ENCODE measurements around the gene NLK.

The NLK gene

GRCh38 chr17:28225867-28226266, 183.4 kb downstream of the NLK start:
- no peak for TF ChIP-seq CTCF (IDR thresholded peaks at IDR 0.05)
- peaks cover 57% of the 10 kb centered on the region for H3K27me3 ChIP-seq
- H3K4me3 ChIP-seq (ENCODE audit: low read depth in 1 of 2, low read length in 1 of 2) = no peak overlapping the region
- no peak overlapping the region for H3K27ac ChIP-seq
- no peaks in the 10 kb centered on the region for H3K36me3 ChIP-seq
- peaks cover 12 to 13% of the 10 kb centered on the region in 2 experiments for H3K4me1 ChIP-seq (ENCODE audit: control insufficient read depth in 1 of 2, insufficient read depth in 1 of 2, low read depth in 1 of 2, low read length in 1 of 2)
- no peaks in the 10 kb centered on the region for H3K9me3 ChIP-seq

- H3K27me3 ChIP-seq = peaks cover 65% of the 10 kb centered on the region
- no peak for TF ChIP-seq CTCF (IDR thresholded peaks at IDR 0.05)
- H3K36me3 ChIP-seq = no peaks in the 10 kb centered on the region
- H3K4me1 ChIP-seq (ENCODE audit: control insufficient read depth in 1 of 2, insufficient read depth in 1 of 2, low read depth in 1 of 2, low read length in 1 of 2) = peaks cover 12 to 13% of the 10 kb centered on the region in 2 experiments
- H3K9me3 ChIP-seq = no peaks in the 10 kb centered on the region
- no peak overlapping the region for H3K4me3 ChIP-seq (ENCODE audit: low read depth in 1 of 2, low read length in 1 of 2)
- no peak overlapping the region for H3K27ac ChIP-seq
Observed at GRCh38 chr17:28226563-28227315, 184.3 kb downstream of the NLK start.

GRCh38 chr17:28227316-28228108, 185.0 kb downstream of the NLK start:
- no peak for TF ChIP-seq CTCF (IDR thresholded peaks at IDR 0.05)
- Histone ChIP-seq H3K27me3 (peaks cover 73% of the 10 kb centered on the region), H3K36me3 (no peaks in the 10 kb centered on the region), H3K4me3 (ENCODE audit: low read depth in 1 of 2, low read length in 1 of 2) (peak overlapping the region; percentile 52 to 53), H3K27ac (no peak overlapping the region), H3K4me1 (ENCODE audit: control insufficient read depth in 1 of 2, insufficient read depth in 1 of 2, low read depth in 1 of 2, low read length in 1 of 2) (peaks cover 12 to 13% of the 10 kb centered on the region in 2 experiments), H3K9me3 (no peaks in the 10 kb centered on the region)

- H3K27me3 ChIP-seq = peaks cover 80% of the 10 kb centered on the region
- no peak overlapping the region for H3K27ac ChIP-seq
- peaks cover 12 to 13% of the 10 kb centered on the region in 2 experiments for H3K4me1 ChIP-seq (ENCODE audit: control insufficient read depth in 1 of 2, insufficient read depth in 1 of 2, low read depth in 1 of 2, low read length in 1 of 2)
- H3K9me3 ChIP-seq = no peaks in the 10 kb centered on the region
- peak overlapping the region; percentile 52 to 53 for H3K4me3 ChIP-seq (ENCODE audit: low read depth in 1 of 2, low read length in 1 of 2)
- H3K36me3 ChIP-seq = no peaks in the 10 kb centered on the region
- TF ChIP-seq CTCF (IDR thresholded peaks at IDR 0.05) = no peak
Observed at GRCh38 chr17:28228109-28228840, 185.8 kb downstream of the NLK start.

GRCh38 chr17:28228986-28229729, 186.7 kb downstream of the NLK start:
- H3K4me3 ChIP-seq (ENCODE audit: low read depth in 1 of 2, low read length in 1 of 2) = no peak overlapping the region
- no peak for TF ChIP-seq CTCF (IDR thresholded peaks at IDR 0.05)
- H3K27ac ChIP-seq = no peak overlapping the region
- H3K4me1 ChIP-seq (ENCODE audit: control insufficient read depth in 1 of 2, insufficient read depth in 1 of 2, low read depth in 1 of 2, low read length in 1 of 2) = peaks cover 12 to 13% of the 10 kb centered on the region in 2 experiments
- no peaks in the 10 kb centered on the region for H3K36me3 ChIP-seq
- H3K27me3 ChIP-seq = peaks cover 86% of the 10 kb centered on the region
- H3K9me3 ChIP-seq = no peaks in the 10 kb centered on the region
